SK-N-SH (cell line): Measurements from ENCODE around the gene LIG1.

Source experiments
- CTCF ChIP-seq: fragments of 200-600 bp; sonication (generic); IDR thresholded peaks from 2 replicates; pipeline ENCODE4 v1.6.1; 2017; ENCODE audit warnings: antibody characterized with exemption, mild to moderate bottlenecking, moderate library complexity
- ELF1 ChIP-seq: IDR thresholded peaks from 2 replicates; pipeline ENCODE4 v1.4.0; 2012
- FOSL2 ChIP-seq: IDR thresholded peaks from 2 replicates; pipeline ENCODE4 v1.4.0; 2012; ENCODE audit warnings: low read depth, mild to moderate bottlenecking, moderate library complexity, borderline replicate concordance
- SMC3 ChIP-seq: IDR thresholded peaks from 2 replicates; pipeline ENCODE4 v1.6.1; 2012; ENCODE audit warnings: low read depth, low read length, improper control_type of control experiment
- YY1 ChIP-seq: IDR thresholded peaks from 2 replicates; pipeline ENCODE4 v1.4.0; 2012; ENCODE audit warnings: low read depth, mild to moderate bottlenecking

- no peak for TF ChIP-seq FOSL2
- no peak for TF ChIP-seq YY1
- TF ChIP-seq CTCF: no peak
- TF ChIP-seq SMC3: no peak
- no peak for TF ChIP-seq ELF1
Measured at GRCh38 chr19:48135411-48135810, 34.7 kb downstream of the LIG1 start.
